Ovary (tissue), 9 donors: ENCODE measurements around the gene EN2. TPM values are rescaled to one million over a fixed set of nuclear protein-coding genes. Genes with fewer than 3 reads are reported as not detected.

Source experiments
- DNase-seq, 5 donors: peaks; one replicate each; pipeline ENCODE4 v3.0.0-alpha.2; 2019 to 2020
- H3K27ac ChIP-seq, 2 donors: fragments of 200-600 bp; one replicate each; pipeline versions ENCODE4 v1.5.1 to v1.8.0; 2019 to 2022
- H3K27me3 ChIP-seq: fragments of 200-600 bp; one replicate; pipeline ENCODE4 v1.8.0; 2022
- H3K36me3 ChIP-seq: fragments of 200-600 bp; sonication (generic); one replicate; pipeline ENCODE4 v1.5.1; 2019
- H3K4me1 ChIP-seq: one replicate; pipeline ENCODE4 v1.8.1; 2013; ENCODE audit warnings: mild to moderate bottlenecking, moderate library complexity; ENCODE audit not compliant: insufficient read depth
- H3K4me3 ChIP-seq: fragments of 200-600 bp; sonication (generic); one replicate; pipeline ENCODE4 v1.5.1; 2017
- H3K9me3 ChIP-seq, 2 donors: fragments of 200-600 bp in 1 of 2; sonication (generic) in 1 of 2; one replicate each; pipeline versions ENCODE4 v1.5.1 to v1.8.1; 2013 to 2019; ENCODE audit warnings: mild to moderate bottlenecking in 1 of 2, moderate library complexity in 1 of 2
- EP300 ChIP-seq: sonication (generic); formaldehyde crosslinking; IDR thresholded peaks from one replicate; pipeline ENCODE4 v1.6.1; 2017; ENCODE audit warnings: antibody characterized with exemption
- POLR2A ChIP-seq: fragments of 450-650 bp; IDR thresholded peaks from one replicate; pipeline ENCODE4 v1.6.1; 2017; ENCODE audit warnings: antibody characterized with exemption, mild to moderate bottlenecking, moderate library complexity
- WGBS, 3 donors: extraction: QIAGEN DNeasy Blood & Tissue Kit in 1 of 3; methylation state at CpG; one replicate each; pipeline versions ENCODE4 v1.1.5 to v1.1.7; 2013 to 2017; 5-methylcytosine and 5-hydroxymethylcytosine counted together
- intact Hi-C, 4 donors: fragments of 100-400 bp; cut with DNase I; formaldehyde crosslinking; loops; one replicate each; pipeline versions ENCODE4 v1.11.0 to v1.15.1; 2022 to 2023
- polyA plus RNA-seq, 2 donors: library from polyadenylated mRNA; stranded (reverse); fragments of 200-250 nt in 1 of 2; fragments of 350-450 nt in 1 of 2; fragmentation: Illumina TruSeq in 1 of 2; extraction: RNeasy Lipid Tissue Mini Kit (QIAGEN cat#74804) in 1 of 2; gene quantifications; one replicate each; pipeline ENCODE4 v1.2.3, GENCODE V29; 2013 to 2014
- total RNA-seq, 7 donors: library from RNA; depleted of rRNA in 2 of 7; stranded (reverse); fragments of >200 nt in 2 of 7; fragmentation: NEBNext Ultra II Directional in 3 of 7; extraction: Animal tissue kit (Norgen Biotek cat#: 25700) in 3 of 7; gene quantifications; one replicate each; pipeline versions ENCODE4 v1.1.0 to v1.2.4, GENCODE V29; 2016 to 2023
- TF ChIP-seq, protein P1 (sequence below), 3 donors: fragments of 450-650 bp in 2 of 3; fragments of 200-600 bp in 1 of 3; IDR thresholded peaks; one replicate each; pipeline versions ENCODE4 v1.5.1 to v1.8.0; 2016 to 2022; ENCODE audit warnings: antibody characterized with exemption in 3 of 3, mild to moderate bottlenecking in 1 of 3
- donor health status: DM: no; HTN: no; CAD: no; lungs with moderate emphysema.
- donor health status: DM: no; HTN: no; CAD: no.
- donor health status: Bipolar disorder and iron deficiency.
- donor health status: DM: yes; HTN: yes; CAD: no.
- donor health status: DM: no; HTN: no; CAD: no.
- donor health status: DM: yes; HTN: yes; CAD: no.

The EN2 gene
- total and polyA plus RNA-seq, 9 donors: 0.15 to 1.8 (median 0.77) TPM; not detected in 1

DNA sequence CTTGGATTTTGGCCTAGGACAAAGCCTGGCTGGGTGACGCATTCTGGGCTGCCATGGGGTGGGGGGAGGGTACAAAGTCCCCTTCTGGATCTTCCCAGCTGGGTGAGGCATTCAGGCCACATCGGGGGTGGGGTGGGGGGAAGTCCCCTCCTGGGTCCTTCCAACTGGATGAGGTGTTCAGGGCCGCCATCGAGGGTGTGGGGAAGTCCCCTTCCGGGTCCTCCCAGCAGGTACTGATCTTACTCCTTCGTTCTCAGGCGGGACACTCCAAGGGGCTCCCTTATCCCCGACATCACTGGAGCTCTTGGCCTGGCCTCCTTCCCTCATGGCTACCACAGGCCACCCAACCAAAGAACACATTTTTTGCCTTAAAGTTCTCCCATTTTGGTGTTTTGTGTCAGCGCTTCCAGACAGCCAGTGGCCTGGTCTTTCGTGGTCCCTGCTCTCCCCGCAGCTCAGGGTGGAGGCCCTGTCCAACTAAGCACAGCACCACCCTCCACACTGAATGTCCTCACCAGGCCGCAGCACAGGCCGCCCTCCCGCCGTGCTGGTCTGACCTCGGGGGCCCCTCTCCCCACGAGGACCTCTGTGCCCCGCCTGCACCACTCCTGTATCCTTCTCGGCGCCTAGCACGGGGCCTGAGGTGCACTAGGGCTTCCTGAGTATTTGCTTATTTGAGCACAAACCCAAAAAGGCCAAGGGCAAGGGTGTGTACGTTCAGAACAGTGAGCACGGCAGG, 38.5 kb downstream of the EN2 start:
- no peak for TF ChIP-seq POLR2A
- TF ChIP-seq EP300: no peak
- TF ChIP-seq, protein P1, sequence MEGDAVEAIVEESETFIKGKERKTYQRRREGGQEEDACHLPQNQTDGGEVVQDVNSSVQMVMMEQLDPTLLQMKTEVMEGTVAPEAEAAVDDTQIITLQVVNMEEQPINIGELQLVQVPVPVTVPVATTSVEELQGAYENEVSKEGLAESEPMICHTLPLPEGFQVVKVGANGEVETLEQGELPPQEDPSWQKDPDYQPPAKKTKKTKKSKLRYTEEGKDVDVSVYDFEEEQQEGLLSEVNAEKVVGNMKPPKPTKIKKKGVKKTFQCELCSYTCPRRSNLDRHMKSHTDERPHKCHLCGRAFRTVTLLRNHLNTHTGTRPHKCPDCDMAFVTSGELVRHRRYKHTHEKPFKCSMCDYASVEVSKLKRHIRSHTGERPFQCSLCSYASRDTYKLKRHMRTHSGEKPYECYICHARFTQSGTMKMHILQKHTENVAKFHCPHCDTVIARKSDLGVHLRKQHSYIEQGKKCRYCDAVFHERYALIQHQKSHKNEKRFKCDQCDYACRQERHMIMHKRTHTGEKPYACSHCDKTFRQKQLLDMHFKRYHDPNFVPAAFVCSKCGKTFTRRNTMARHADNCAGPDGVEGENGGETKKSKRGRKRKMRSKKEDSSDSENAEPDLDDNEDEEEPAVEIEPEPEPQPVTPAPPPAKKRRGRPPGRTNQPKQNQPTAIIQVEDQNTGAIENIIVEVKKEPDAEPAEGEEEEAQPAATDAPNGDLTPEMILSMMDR (IDR thresholded peaks at IDR 0.05): no peak
- H3K27ac ChIP-seq: no peak overlapping the region
- intact Hi-C loops: no loop called here
- H3K4me3 ChIP-seq: no peak overlapping the region
- H3K9me3 ChIP-seq: no peaks in the 10 kb centered on the region
- no peaks in the 10 kb centered on the region for H3K4me1 ChIP-seq
- DNase-seq: no peak
- 82 to 87% (median 82%) methylated on average over 23 of the region's 23 CpGs for WGBS, 3 donors
- no peaks in the 10 kb centered on the region for H3K36me3 ChIP-seq
- H3K27me3 ChIP-seq: no peaks in the 10 kb centered on the region

DNA sequence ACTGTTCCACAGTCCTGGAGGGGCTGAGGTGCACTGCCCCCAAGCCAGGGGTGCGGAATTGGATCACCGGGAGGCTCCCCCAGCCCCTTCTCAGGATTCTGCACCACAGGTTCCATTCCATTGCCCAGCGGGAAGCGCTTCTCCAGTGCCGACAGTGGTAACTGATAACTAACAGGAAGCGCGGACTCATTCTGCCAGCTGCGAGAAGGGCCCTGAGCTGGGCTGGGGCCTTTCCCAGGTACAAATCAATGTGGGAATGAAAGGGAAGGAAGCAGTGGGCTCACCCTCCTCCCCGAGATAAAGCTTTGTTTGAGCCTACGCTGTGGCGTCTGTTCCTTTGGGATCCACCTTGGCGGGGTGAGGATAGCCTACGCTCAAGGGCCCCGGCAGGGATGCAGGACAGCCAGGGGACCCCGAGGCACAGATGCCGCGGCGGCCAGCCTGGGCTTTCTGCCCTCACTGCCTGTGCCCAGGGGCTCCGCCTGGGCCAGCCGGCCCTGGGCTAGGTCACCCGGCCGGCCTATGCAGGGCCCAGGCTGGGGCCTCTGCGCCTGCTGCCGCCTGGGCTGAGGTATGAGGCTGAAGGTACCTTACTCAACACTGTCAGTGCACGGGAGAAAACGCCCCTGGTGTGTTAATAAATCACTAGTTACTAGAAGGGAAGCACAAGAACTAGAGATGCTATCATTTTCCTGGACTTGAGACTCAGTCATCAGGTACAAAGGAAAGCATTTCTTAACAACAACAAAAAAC, 39.4 kb downstream of the EN2 start:
- intact Hi-C loops: no loop called here
- H3K9me3 ChIP-seq: no peaks in the 10 kb centered on the region
- H3K4me3 ChIP-seq: no peak overlapping the region
- H3K27ac ChIP-seq: no peak overlapping the region
- no peaks in the 10 kb centered on the region for H3K4me1 ChIP-seq
- H3K36me3 ChIP-seq: no peaks in the 10 kb centered on the region
- no peak for DNase-seq
- no peaks in the 10 kb centered on the region for H3K27me3 ChIP-seq
- no peak for TF ChIP-seq EP300
- TF ChIP-seq, protein P1 (IDR thresholded peaks at IDR 0.05): no peak
- TF ChIP-seq POLR2A: no peak
- WGBS, 3 donors: 71 to 77% (median 76%) methylated on average over 25 to 26 of the region's 26 CpGs

DNA sequence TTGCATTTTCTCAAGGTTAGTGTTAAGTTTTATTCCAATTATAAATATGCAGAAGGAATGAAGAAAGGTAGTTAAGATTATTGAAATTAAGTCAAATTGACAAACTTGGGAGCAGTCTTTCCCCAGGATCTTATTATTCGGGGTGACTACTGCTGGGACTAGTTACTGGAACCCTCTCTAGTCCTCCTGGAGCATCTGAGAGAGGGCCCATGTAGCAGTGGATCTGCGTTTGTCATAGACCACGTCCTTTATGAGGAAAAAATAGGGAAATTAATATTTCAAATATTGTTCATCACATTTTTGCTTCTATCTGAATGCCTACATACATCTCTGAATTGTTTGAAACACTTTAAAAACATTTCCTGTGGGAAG, 47.5 kb downstream of the EN2 start:
- 36 to 62% (median 49%) methylated on average over 3 of the region's 3 CpGs for WGBS, 3 donors
- DNase-seq: no peak
- intact Hi-C loops: no loop called here
- no peaks in the 10 kb centered on the region for H3K27me3 ChIP-seq
- H3K27ac ChIP-seq: no peak overlapping the region
- H3K4me3 ChIP-seq: no peak overlapping the region
- no peaks in the 10 kb centered on the region for H3K9me3 ChIP-seq
- no peaks in the 10 kb centered on the region for H3K36me3 ChIP-seq
- TF ChIP-seq EP300: no peak
- TF ChIP-seq, protein P1 (IDR thresholded peaks at IDR 0.05): no peak
- TF ChIP-seq POLR2A: no peak
- no peaks in the 10 kb centered on the region for H3K4me1 ChIP-seq

DNA sequence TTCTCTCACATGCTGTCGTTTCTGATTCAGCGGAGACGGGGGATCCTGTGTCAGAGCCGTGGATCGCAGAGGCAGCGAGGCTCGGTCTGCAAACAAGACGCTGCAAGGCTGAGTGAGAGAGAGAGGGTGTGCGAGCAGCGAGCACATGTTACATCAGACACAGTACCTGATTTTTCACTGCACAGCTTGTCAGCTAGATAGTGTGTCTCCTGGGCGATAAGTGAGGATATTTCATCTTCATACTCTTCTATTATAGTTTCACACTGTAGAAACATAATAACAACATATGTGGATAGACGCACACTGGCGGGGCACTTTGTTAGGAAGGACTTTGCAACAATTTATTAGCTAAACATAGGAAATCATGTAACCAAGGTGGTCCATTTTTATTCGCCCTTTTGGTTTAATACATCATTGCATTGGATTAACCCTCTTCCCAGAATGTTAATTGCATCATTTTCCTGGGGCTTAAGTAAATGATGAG, 49.0 kb downstream of the EN2 start:
- no peaks in the 10 kb centered on the region for H3K4me1 ChIP-seq
- H3K27me3 ChIP-seq: no peaks in the 10 kb centered on the region
- H3K4me3 ChIP-seq: no peak overlapping the region
- no peaks in the 10 kb centered on the region for H3K36me3 ChIP-seq
- H3K27ac ChIP-seq: no peak overlapping the region
- H3K9me3 ChIP-seq: no peaks in the 10 kb centered on the region
- DNase-seq: no peak
- intact Hi-C loops: no loop called here
- WGBS, 3 donors: 35 to 47% (median 46%) methylated on average over 14 of the region's 14 CpGs
- TF ChIP-seq EP300 (no peak), POLR2A (no peak)
- TF ChIP-seq, protein P1 (IDR thresholded peaks at IDR 0.05): no peak
